Fibroblast of skin of right biceps (primary cell): Measurements from ENCODE around the gene HPS5.

Source experiments
- DNase-seq: peaks from one replicate; pipeline ENCODE4 v3.0.0-alpha.2; 2013

The HPS5 gene

DNA sequence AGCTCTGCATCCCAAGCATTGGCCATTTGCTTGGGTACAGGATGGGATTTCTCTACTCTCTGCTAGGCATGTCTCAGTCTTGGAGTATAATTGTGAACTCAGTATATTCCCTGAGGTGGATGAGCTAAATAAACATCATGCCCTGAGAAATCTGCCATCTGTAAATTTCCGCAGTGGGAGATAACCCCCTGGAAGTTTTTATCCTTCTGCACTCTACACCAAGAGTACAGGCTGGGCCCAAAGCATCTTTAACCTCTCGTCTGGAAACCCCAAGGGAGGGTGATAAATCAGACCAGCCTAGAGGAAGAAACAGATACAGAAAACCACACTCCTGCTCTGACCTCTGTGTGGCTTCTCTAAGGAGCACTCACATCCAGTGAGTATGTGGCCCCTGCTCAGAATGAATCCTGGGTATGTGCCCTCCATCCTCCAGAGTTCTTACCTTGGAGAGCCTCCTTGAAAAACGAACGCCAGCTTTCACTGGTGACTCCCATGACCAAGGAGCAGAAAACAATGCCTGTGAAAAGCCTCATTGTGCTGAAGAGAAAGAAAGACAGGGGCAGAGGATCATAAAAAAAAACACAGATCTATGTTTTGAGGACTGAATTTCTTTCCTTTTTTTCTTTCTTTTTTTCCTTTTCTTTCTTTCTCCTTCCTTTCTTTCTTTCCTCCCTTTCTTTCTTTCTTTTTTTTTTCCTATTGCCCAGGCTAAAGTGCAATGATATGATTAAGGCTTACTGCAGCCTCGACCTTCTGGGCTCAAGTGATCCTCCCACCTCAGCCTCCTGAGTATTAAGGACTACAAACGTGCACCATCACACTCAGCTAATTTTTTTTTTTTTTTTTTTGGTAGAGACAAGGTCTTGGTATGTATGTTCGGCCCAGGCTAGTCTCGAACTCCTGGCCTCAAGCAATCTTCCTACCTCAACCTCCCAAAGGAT, 86.3 kb downstream of the HPS5 start:
- DNase-seq, result no peak

DNA sequence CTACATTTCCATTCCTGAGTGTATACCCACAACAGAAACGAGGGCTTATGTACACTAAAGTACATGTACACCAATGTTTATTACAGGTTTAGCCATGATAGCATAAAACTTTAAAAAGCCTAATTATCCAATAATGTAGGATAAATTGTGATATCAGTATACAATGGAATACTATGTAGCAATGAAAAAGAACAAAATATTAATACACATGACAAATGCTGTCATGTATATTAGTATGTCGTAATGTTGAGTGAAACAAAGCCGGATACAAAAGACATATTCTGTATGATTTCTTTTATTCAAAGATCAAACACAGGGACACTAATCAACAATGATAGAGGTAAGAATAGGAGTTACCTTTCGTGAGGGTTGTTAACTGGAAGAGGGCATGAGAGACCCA, 88.0 kb downstream of the HPS5 start:
- DNase-seq, result no peak

DNA sequence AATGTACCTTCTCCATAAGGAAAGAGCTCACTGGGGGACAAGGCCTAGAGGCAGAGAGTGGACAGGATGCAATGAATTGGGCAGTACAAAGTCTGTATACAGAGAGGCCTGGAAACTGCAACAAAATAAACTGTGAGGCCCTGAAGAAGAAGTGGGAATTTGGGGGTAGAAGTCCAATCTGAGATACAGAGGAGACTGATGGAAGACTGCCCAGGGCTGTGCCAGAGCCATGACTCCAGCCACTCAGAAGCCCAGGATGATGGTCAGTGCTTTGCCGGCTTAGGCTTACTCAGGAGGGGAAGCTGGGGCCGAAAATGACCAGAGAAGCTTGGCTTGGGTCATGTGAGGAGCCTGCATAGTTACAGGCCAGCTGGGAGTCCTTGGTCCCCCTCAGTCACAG, 91.1 kb downstream of the HPS5 start:
- no peak for DNase-seq

DNA sequence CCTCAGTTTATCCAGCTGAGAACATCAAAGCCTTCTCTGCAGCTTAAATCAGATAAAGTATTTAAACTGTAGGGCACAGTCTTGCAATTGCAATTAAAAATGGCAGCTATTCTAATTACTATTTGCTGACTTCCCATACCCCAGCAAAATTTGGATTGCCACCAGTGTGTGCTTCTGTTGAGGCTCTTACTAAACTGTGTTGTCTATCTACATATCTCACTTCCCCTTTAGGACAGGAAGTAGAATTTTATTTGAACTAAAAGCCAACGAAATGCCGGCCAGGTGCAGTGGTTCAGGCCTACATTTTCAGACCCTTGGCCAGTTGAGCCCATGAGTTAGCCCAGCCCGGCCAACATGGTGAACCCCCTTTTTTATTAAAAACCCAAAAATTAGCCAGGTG, 92.4 kb downstream of the HPS5 start:
- no peak for DNase-seq
